Thyroid gland (tissue), 4 donors: Measurements from ENCODE around the gene RARA.

Experiments
- POLR2A ChIP-seq, 2 donors: fragments of 450-650 bp; IDR thresholded peaks; one replicate each; pipeline ENCODE4 v1.6.1; 2017; ENCODE audit warnings: antibody characterized with exemption in 2 of 2, mild to moderate bottlenecking in 2 of 2, moderate library complexity in 1 of 2
- TF ChIP-seq, protein P1 (sequence below), 6 experiments: fragments of 200-600 bp in 3 of 6; fragments of 450-650 bp in 3 of 6; sonication (generic) in 3 of 6; IDR thresholded peaks; one replicate each; pipeline ENCODE4 v1.5.1; 2016 to 2019; ENCODE audit warnings: antibody characterized with exemption in 6 of 6, mild to moderate bottlenecking in 2 of 6, inconsistent platforms in 1 of 6, moderate library complexity in 1 of 6

DNA sequence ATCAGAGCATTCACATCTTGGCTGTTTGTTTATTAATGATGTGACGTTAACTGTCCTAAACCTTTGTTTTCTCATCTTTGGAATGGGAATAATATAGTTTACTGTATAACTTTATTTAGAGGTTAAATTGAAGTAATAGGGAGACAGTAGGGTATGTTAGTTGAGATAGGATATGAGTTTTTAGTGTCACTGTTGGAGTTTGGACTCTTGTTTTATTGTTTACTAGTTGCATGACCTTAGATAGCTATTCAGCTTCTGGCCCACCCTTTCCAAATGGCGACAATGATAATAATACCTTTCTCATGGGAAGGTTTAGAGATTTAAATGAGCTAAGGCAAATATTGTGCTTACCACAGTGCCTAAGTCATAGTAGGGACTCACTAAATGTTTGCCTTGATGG, 49.5 kb upstream of the RARA start:
- TF ChIP-seq, protein P1, sequence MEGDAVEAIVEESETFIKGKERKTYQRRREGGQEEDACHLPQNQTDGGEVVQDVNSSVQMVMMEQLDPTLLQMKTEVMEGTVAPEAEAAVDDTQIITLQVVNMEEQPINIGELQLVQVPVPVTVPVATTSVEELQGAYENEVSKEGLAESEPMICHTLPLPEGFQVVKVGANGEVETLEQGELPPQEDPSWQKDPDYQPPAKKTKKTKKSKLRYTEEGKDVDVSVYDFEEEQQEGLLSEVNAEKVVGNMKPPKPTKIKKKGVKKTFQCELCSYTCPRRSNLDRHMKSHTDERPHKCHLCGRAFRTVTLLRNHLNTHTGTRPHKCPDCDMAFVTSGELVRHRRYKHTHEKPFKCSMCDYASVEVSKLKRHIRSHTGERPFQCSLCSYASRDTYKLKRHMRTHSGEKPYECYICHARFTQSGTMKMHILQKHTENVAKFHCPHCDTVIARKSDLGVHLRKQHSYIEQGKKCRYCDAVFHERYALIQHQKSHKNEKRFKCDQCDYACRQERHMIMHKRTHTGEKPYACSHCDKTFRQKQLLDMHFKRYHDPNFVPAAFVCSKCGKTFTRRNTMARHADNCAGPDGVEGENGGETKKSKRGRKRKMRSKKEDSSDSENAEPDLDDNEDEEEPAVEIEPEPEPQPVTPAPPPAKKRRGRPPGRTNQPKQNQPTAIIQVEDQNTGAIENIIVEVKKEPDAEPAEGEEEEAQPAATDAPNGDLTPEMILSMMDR (IDR thresholded peaks at IDR 0.05), result no peak
- TF ChIP-seq POLR2A (IDR thresholded peaks at IDR 0.05), result no peak
